Measurements from ENCODE around the gene LEP. TPM values are rescaled to one million over a fixed set of nuclear protein-coding genes. Genes with fewer than 3 reads are reported as not detected.

The LEP gene
- total and polyA plus RNA-seq, 4 donors, result 0.02 TPM; not detected in 3

DNA sequence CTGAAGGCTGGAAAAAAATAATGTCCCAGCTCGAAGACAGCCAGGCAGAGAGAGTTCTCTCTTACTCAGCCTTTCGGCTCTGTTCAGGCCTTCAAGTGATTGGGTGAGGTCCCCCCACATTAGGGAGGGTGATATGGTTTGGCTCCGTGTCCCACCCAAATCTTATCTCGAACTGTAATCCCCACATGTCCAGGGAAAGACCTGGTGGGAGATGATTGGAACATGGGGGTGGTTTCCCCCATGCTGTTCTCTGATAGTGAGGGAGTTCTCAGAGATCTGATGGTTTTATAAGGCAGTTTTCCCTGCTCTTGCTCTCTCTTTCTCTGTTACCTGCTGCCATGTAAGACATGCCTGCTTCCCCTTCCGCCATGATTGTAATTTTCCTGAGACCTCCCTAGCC, 36.6 kb upstream of the LEP start:
- DNase-seq (ENCODE audit: low spot score), result no peak
- Histone ChIP-seq H3K9ac (ENCODE audit: low read depth in 1 of 2, low read length in 2 of 2) (no peak overlapping the region), H3K9me3 (ENCODE audit: control insufficient read depth in 4 of 4, low read length in 3 of 4) (no peaks in the 10 kb centered on the region), H3K27ac (ENCODE audit: low read depth in 1 of 2, low read length in 2 of 2) (no peak overlapping the region), H3K36me3 (ENCODE audit: control insufficient read depth in 4 of 4, insufficient read depth in 3 of 4, low read depth in 1 of 4, low read length in 3 of 4) (no peaks in the 10 kb centered on the region), H3K4me3 (ENCODE audit: low read depth in 1 of 3, low read length in 3 of 3) (no peak overlapping the region), H3K27me3 (ENCODE audit: control insufficient read depth in 4 of 4, insufficient read depth in 4 of 4, low read length in 3 of 4) (peaks cover 0 to 5% (median 0%) of the 10 kb centered on the region in 4 donors), H3K4me1 (ENCODE audit: control insufficient read depth in 4 of 4, insufficient read depth in 4 of 4, low read length in 3 of 4) (peaks cover 4 to 8% (median 5%) of the 10 kb centered on the region in 4 donors)
- TF ChIP-seq NR2F2 (IDR thresholded peaks at IDR 0.05) (no peak), RAD21 (IDR thresholded peaks at IDR 0.05) (no peak), FOXA1 (IDR thresholded peaks at IDR 0.05) (no peak), GABPA (IDR thresholded peaks at IDR 0.05 in 1 of 2, conservative IDR thresholded peaks at IDR 0.05 in 1 of 2) (no peak)
- TF ChIP-seq, protein P1, sequence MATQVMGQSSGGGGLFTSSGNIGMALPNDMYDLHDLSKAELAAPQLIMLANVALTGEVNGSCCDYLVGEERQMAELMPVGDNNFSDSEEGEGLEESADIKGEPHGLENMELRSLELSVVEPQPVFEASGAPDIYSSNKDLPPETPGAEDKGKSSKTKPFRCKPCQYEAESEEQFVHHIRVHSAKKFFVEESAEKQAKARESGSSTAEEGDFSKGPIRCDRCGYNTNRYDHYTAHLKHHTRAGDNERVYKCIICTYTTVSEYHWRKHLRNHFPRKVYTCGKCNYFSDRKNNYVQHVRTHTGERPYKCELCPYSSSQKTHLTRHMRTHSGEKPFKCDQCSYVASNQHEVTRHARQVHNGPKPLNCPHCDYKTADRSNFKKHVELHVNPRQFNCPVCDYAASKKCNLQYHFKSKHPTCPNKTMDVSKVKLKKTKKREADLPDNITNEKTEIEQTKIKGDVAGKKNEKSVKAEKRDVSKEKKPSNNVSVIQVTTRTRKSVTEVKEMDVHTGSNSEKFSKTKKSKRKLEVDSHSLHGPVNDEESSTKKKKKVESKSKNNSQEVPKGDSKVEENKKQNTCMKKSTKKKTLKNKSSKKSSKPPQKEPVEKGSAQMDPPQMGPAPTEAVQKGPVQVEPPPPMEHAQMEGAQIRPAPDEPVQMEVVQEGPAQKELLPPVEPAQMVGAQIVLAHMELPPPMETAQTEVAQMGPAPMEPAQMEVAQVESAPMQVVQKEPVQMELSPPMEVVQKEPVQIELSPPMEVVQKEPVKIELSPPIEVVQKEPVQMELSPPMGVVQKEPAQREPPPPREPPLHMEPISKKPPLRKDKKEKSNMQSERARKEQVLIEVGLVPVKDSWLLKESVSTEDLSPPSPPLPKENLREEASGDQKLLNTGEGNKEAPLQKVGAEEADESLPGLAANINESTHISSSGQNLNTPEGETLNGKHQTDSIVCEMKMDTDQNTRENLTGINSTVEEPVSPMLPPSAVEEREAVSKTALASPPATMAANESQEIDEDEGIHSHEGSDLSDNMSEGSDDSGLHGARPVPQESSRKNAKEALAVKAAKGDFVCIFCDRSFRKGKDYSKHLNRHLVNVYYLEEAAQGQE (IDR thresholded peaks at IDR 0.05), result no peak
- TF ChIP-seq, protein P2, sequence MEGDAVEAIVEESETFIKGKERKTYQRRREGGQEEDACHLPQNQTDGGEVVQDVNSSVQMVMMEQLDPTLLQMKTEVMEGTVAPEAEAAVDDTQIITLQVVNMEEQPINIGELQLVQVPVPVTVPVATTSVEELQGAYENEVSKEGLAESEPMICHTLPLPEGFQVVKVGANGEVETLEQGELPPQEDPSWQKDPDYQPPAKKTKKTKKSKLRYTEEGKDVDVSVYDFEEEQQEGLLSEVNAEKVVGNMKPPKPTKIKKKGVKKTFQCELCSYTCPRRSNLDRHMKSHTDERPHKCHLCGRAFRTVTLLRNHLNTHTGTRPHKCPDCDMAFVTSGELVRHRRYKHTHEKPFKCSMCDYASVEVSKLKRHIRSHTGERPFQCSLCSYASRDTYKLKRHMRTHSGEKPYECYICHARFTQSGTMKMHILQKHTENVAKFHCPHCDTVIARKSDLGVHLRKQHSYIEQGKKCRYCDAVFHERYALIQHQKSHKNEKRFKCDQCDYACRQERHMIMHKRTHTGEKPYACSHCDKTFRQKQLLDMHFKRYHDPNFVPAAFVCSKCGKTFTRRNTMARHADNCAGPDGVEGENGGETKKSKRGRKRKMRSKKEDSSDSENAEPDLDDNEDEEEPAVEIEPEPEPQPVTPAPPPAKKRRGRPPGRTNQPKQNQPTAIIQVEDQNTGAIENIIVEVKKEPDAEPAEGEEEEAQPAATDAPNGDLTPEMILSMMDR (IDR thresholded peaks at IDR 0.05; ENCODE audit: low read depth, low read length, missing input control), result no peak
- WGBS, result 79% methylated on average over 5 of the region's 5 CpGs

DNA sequence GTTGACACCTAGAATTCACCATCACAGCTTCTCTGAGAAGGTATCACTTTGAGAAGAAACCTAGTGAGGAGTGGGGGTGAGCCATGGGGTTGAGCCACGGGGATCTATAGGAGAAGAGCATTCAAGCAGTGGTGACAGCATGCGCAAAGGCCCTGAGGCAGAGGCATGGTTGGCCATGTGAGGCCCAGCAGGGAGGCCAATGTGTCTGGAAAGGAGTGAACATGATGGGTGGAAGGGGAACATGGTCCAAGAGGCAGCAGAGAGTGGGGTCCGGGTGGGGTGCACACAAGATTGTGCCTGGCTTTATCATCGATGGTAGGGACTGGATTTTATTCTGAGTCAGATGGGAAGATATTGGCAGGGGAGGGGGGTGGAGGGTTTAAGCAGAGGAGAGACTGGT, 36.0 kb upstream of the LEP start:
- 86% methylated on average over 4 of the region's 4 CpGs for WGBS
- Histone ChIP-seq H3K9me3 (ENCODE audit: control insufficient read depth in 4 of 4, low read length in 3 of 4) (no peaks in the 10 kb centered on the region), H3K9ac (ENCODE audit: low read depth in 1 of 2, low read length in 2 of 2) (no peak overlapping the region), H3K36me3 (ENCODE audit: control insufficient read depth in 4 of 4, insufficient read depth in 3 of 4, low read depth in 1 of 4, low read length in 3 of 4) (no peaks in the 10 kb centered on the region), H3K4me1 (ENCODE audit: control insufficient read depth in 4 of 4, insufficient read depth in 4 of 4, low read length in 3 of 4) (peaks cover 4 to 8% (median 5%) of the 10 kb centered on the region in 4 donors), H3K27ac (ENCODE audit: low read depth in 1 of 2, low read length in 2 of 2) (no peak overlapping the region), H3K27me3 (ENCODE audit: control insufficient read depth in 4 of 4, insufficient read depth in 4 of 4, low read length in 3 of 4) (peaks cover 0 to 5% (median 0%) of the 10 kb centered on the region in 4 donors), H3K4me3 (ENCODE audit: low read depth in 1 of 3, low read length in 3 of 3) (no peak overlapping the region)
- TF ChIP-seq EGR1 (IDR thresholded peaks at IDR 0.05; ENCODE audit: low read depth in 2 of 2) (no peak), YY1 (IDR thresholded peaks at IDR 0.05) (no peak), NR2F2 (IDR thresholded peaks at IDR 0.05) (no peak), FOXA1 (IDR thresholded peaks at IDR 0.05) (no peak), GABPA (IDR thresholded peaks at IDR 0.05 in 1 of 2, conservative IDR thresholded peaks at IDR 0.05 in 1 of 2) (no peak), RXRA (IDR thresholded peaks at IDR 0.05) (no peak), HNF4G (IDR thresholded peaks at IDR 0.05) (no peak), JUND (IDR thresholded peaks at IDR 0.05) (no peak)
- TF ChIP-seq, protein P3, sequence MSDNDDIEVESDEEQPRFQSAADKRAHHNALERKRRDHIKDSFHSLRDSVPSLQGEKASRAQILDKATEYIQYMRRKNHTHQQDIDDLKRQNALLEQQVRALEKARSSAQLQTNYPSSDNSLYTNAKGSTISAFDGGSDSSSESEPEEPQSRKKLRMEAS (IDR thresholded peaks at IDR 0.05), result no peak
- TF ChIP-seq, protein P4, sequence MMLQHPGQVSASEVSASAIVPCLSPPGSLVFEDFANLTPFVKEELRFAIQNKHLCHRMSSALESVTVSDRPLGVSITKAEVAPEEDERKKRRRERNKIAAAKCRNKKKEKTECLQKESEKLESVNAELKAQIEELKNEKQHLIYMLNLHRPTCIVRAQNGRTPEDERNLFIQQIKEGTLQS (IDR thresholded peaks at IDR 0.05), result no peak
- DNase-seq (ENCODE audit: low spot score), result no peak

Measured in liver (tissue), 9 donors.